ENCODE measurements around the gene NAB2.

Gene NAB2

DNA sequence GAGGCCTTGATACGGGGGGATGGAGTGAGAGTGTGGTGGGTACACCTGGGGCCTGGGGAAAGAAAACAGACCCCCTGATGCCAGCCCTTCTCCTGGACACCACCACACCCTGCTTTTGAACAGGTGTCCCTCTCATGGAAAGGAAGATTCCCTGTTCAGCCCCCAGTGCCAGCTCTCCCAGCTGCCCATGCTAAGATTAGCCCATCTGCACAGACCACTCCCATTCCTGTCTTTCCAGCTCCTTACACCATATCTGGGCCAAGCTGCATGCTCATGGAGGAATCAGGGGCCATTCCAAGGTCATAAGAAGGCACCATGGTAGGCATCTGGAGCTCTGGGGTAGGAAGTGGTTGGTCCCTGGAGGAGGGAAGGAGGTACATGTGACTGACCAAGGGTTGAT is 9.6 kb downstream of the NAB2 start:
- no peak for TF ChIP-seq ZBTB7A (tag by site-specific recombination; IDR thresholded peaks at IDR 0.05; ENCODE audit: low read depth)
- no peak for TF ChIP-seq ZNF621 (tag by site-specific recombination; IDR thresholded peaks at IDR 0.05)
- TF ChIP-seq EGR2 (tag by site-specific recombination; IDR thresholded peaks at IDR 0.05; ENCODE audit: low read depth), result no peak
- TF ChIP-seq, protein P1, sequence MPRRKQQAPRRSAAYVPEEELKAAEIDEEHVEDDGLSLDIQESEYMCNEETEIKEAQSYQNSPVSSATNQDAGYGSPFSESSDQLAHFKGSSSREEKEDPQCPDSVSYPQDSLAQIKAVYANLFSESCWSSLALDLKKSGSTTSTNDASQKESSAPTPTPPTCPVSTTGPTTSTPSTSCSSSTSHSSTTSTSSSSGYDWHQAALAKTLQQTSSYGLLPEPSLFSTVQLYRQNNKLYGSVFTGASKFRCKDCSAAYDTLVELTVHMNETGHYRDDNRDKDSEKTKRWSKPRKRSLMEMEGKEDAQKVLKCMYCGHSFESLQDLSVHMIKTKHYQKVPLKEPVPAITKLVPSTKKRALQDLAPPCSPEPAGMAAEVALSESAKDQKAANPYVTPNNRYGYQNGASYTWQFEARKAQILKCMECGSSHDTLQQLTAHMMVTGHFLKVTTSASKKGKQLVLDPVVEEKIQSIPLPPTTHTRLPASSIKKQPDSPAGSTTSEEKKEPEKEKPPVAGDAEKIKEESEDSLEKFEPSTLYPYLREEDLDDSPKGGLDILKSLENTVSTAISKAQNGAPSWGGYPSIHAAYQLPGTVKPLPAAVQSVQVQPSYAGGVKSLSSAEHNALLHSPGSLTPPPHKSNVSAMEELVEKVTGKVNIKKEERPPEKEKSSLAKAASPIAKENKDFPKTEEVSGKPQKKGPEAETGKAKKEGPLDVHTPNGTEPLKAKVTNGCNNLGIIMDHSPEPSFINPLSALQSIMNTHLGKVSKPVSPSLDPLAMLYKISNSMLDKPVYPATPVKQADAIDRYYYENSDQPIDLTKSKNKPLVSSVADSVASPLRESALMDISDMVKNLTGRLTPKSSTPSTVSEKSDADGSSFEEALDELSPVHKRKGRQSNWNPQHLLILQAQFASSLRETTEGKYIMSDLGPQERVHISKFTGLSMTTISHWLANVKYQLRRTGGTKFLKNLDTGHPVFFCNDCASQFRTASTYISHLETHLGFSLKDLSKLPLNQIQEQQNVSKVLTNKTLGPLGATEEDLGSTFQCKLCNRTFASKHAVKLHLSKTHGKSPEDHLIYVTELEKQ (tag by site-specific recombination; IDR thresholded peaks at IDR 0.05; ENCODE audit: borderline replicate concordance), result no peak
- no peak for TF ChIP-seq ZNF174 (tag by site-specific recombination; IDR thresholded peaks at IDR 0.05)
- TF ChIP-seq ZNF677 (tag by site-specific recombination; IDR thresholded peaks at IDR 0.05), result no peak
- TF ChIP-seq GLIS2 (tag by site-specific recombination; IDR thresholded peaks at IDR 0.05), result no peak
- TF ChIP-seq ZNF658 (tag by site-specific recombination; IDR thresholded peaks at IDR 0.05), result no peak
- no peak for TF ChIP-seq SALL2 (tag by site-specific recombination; IDR thresholded peaks at IDR 0.05; ENCODE audit: borderline replicate concordance)
- TF ChIP-seq OSR2 (tag by site-specific recombination; IDR thresholded peaks at IDR 0.05), result no peak
- no peak for TF ChIP-seq ZNF354C (tag by site-specific recombination; IDR thresholded peaks at IDR 0.05; ENCODE audit: borderline replicate concordance, low read depth)
- TF ChIP-seq, protein P2, sequence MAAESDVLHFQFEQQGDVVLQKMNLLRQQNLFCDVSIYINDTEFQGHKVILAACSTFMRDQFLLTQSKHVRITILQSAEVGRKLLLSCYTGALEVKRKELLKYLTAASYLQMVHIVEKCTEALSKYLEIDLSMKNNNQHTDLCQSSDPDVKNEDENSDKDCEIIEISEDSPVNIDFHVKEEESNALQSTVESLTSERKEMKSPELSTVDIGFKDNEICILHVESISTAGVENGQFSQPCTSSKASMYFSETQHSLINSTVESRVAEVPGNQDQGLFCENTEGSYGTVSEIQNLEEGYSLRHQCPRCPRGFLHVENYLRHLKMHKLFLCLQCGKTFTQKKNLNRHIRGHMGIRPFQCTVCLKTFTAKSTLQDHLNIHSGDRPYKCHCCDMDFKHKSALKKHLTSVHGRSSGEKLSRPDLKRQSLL (tag by site-specific recombination; IDR thresholded peaks at IDR 0.05), result no peak
- no peak for TF ChIP-seq ZNF529 (tag by site-specific recombination; IDR thresholded peaks at IDR 0.05; ENCODE audit: insufficient replicate concordance)
- no peak for TF ChIP-seq ZFHX2 (tag by site-specific recombination; conservative IDR thresholded peaks at IDR 0.05)
- TF ChIP-seq, protein P3, sequence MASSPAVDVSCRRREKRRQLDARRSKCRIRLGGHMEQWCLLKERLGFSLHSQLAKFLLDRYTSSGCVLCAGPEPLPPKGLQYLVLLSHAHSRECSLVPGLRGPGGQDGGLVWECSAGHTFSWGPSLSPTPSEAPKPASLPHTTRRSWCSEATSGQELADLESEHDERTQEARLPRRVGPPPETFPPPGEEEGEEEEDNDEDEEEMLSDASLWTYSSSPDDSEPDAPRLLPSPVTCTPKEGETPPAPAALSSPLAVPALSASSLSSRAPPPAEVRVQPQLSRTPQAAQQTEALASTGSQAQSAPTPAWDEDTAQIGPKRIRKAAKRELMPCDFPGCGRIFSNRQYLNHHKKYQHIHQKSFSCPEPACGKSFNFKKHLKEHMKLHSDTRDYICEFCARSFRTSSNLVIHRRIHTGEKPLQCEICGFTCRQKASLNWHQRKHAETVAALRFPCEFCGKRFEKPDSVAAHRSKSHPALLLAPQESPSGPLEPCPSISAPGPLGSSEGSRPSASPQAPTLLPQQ (tag by site-specific recombination; IDR thresholded peaks at IDR 0.05), result no peak
- TF ChIP-seq, protein P4, sequence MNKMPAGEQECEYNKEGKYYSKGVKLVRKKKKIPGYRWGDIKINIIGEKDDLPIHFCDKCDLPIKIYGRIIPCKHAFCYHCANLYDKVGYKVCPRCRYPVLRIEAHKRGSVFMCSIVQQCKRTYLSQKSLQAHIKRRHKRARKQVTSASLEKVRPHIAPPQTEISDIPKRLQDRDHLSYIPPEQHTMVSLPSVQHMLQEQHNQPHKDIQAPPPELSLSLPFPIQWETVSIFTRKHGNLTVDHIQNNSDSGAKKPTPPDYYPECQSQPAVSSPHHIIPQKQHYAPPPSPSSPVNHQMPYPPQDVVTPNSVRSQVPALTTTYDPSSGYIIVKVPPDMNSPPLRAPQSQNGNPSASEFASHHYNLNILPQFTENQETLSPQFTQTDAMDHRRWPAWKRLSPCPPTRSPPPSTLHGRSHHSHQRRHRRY (tag by site-specific recombination; IDR thresholded peaks at IDR 0.05), result no peak
- H3K4me3 ChIP-seq (ENCODE audit: low read depth, low read length), result no peak overlapping the region
- no peak overlapping the region for H3K27ac ChIP-seq (ENCODE audit: extremely low read depth, low read depth, low read length)
- peaks cover 0 to 37% of the 10 kb centered on the region in 2 experiments; a peak in 1 of 3 replicates for H3K36me3 ChIP-seq (ENCODE audit: control insufficient read depth in 2 of 2, insufficient read depth in 1 of 2, low read length in 2 of 2)
- no peaks in the 10 kb centered on the region for H3K4me1 ChIP-seq (ENCODE audit: control insufficient read depth, insufficient read depth, low read length)
- H3K9me3 ChIP-seq (ENCODE audit: control insufficient read depth, insufficient read depth, low read depth, low read length), result no peaks in the 10 kb centered on the region
- CTCF ChIA-PET, result interaction anchor here (0.6 to 6.0 kb wide), 9 partner anchors 13 to 1276 kb away, joined by 3 to 43 read pairs (median 3); partner anchors contain the start of genes NEMP1, STAT6 and ZBTB39
- POLR2A ChIA-PET, result interaction anchor here (1.1 to 2.6 kb wide), 3 partner anchors 9 to 20 kb away, joined by 3 to 11 read pairs (median 8); partner anchors contain the start of genes NAB2, NEMP1 and STAT6

DNA sequence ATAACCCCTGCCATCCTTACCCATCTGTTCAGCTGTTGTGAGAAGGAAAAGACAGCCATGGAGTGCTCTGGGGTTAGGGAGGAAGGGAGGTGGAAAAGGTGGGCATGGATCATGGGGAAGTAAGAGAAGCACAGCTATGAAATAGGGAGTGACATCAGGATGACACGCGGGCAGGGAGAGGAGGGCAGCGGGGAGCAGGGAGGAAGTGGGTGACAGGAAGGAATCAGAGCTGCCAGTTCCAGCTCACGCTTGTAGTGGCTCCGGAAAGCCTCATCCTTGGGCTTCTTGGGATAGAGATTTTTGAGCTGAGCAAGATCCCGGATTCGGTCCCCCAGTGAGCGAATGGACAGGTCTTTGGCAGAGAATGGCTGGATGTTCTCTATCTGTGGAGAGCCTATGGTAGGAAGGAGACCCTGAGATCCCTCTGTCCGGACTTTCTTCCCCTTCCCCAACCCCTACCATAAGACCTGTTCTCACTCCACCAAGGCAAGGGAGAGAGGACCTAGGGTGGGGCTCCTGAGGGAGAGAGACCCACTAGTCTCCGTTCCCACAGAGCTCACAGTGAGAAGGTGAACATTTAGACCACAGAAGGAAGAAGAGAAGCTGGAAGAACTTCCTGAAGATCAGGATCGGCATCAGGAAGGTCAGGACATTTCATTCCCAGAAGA is 10.3 kb downstream of the NAB2 start:
- POLR2A ChIA-PET, result interaction anchor here (1.0 to 2.6 kb wide), 3 partner anchors 12 to 20 kb away, joined by 3 to 11 read pairs (median 8); partner anchors contain the start of genes NEMP1 and STAT6
- CTCF ChIA-PET, result interaction anchor here (0.6 to 6.0 kb wide), 7 partner anchors 13 to 92 kb away, joined by 3 to 43 read pairs (median 5); partner anchors contain the start of genes NEMP1 and STAT6
- TF ChIP-seq GLIS2 (tag by site-specific recombination; IDR thresholded peaks at IDR 0.05) (no peak), HOXC10 (CRISPR knock-in tag; IDR thresholded peaks at IDR 0.05) (no peak)

More for the DNA sequence above, 10.3 kb downstream of the NAB2 start:
- H3K27ac ChIP-seq (ENCODE audit: extremely low read depth, low read depth, low read length), result no peak overlapping the region
- peaks cover 0 to 35% of the 10 kb centered on the region in 2 experiments; a peak in 1 of 3 replicates for H3K36me3 ChIP-seq (ENCODE audit: control insufficient read depth in 2 of 2, insufficient read depth in 1 of 2, low read length in 2 of 2)
- H3K4me3 ChIP-seq (ENCODE audit: low read depth, low read length), result no peak overlapping the region
- H3K4me1 ChIP-seq (ENCODE audit: control insufficient read depth, insufficient read depth, low read length), result no peaks in the 10 kb centered on the region
- H3K9me3 ChIP-seq (ENCODE audit: control insufficient read depth, insufficient read depth, low read depth, low read length), result no peaks in the 10 kb centered on the region
